GM21360 (cell line): Measurements from ENCODE around the gene CDK3.
"Not testable (repeated sequence)": the region's sequence is repeated elsewhere in the genome, so short reads cannot be mapped to it uniquely, and the experiment has no call there.

Source experiments
- ATAC-seq: cut with Tn5 transposase; IDR thresholded peaks from one replicate; pipeline ENCODE4 v1.9.1; 2021; ENCODE audit warnings: mild to moderate bottlenecking, moderate library complexity; ENCODE audit not compliant: unreplicated experiment

CDK3 gene

GRCh38 chr17:76036497-76037261 lies 36.0 kb downstream of the CDK3 start:
- ATAC-seq, result no peak

DNA sequence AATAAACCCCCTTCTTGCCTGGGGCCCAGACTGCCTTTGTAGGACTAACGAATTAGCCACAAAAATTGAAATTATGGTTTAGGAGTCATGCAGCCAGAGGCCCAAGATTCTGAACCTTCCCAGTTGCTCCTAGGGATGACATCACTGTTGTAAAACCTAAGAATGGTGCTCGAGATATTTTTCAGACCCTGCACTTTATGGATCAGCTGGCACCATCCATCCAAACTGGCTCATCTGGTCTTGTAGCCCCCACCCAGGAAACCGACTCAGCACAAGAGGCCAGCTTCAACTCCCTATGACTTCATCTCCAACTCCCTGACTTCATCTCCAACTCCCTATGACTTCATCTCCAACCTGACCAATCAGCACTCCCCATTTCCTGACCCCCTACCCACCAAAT lies 37.4 kb downstream of the CDK3 start:
- no peak for ATAC-seq

GRCh38 chr17:76039121-76039520 lies 38.5 kb downstream of the CDK3 start:
- ATAC-seq, result no peak

- no peak for ATAC-seq
Measured at GRCh38 chr17:76040376-76040775, 39.7 kb downstream of the CDK3 start.

DNA sequence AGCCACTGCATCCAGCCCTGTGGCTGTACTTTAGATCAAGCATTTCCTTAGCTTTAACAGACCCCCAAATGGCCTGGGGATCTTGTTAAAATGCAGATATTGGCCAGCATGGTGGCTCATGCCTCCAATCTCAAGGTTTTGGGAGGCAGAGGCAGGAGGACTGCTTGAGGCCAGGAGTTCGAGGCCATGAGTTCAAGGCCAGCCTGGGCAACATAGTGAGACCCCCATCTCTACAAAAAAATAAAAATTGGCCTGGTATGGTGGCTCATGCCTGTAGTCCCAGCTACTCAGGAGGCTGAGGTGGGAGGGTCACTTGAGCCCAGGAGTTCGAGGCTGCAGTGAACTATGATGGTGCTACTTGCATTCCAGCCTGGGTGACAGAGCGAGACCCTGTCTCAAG lies 42.2 kb downstream of the CDK3 start:
- not testable (repeated sequence) for ATAC-seq

DNA sequence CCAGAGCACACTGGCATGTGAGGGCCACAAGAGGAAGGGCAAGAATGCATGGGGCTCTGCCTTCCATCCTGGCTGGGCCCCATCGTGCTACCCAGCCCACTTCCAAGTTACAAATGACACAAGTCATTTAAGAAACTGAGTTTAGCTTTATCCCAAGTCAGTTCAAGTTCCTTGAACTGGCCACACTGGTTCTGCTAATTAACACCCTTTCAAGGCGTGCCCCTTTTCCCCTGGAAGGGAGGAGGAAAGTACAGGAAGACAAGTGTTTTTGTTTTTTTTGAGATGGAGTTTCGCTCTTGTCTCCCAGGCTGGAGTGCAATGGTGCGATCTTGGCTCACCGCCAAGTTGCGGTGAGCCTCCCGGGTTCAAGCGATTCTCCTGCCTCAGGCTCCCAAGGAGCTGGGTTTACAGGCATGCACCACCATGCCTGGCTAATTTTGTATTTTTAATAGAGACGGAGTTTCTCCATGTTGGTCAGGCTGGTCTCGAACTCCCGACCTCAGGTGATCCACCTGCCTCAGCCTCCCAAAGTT lies 43.9 kb downstream of the CDK3 start:
- not testable (repeated sequence) for ATAC-seq

- no peak for ATAC-seq
Measured at GRCh38 chr17:76046064-76046463, 45.4 kb downstream of the CDK3 start.

DNA sequence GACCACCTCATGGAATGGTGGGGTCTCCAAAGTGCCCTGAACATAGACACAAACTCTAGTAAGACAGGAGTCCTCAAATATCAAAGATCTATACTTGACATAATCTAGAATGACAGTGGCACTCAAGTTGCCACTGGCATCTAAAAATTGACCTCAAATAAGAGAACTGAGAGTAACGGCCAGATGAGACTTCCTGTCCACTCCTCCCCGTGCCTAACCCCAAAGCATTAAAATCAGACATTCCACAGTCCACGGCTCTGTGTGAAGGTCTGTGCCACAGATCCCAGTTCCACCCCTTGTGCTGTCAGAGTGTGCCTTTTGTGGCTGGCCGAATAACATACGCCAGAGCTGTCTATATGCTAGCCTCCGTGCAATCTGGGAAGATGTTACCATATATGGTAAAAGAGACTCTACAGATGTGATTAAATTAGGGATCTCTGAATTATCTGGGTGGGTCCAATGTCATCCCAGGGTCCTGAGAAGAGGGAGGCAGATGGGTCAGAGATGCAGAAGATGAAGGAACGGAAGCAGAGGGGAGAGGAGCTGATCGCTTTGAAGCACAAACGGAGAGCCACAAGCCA lies 47.5 kb downstream of the CDK3 start:
- ATAC-seq, result no peak

DNA sequence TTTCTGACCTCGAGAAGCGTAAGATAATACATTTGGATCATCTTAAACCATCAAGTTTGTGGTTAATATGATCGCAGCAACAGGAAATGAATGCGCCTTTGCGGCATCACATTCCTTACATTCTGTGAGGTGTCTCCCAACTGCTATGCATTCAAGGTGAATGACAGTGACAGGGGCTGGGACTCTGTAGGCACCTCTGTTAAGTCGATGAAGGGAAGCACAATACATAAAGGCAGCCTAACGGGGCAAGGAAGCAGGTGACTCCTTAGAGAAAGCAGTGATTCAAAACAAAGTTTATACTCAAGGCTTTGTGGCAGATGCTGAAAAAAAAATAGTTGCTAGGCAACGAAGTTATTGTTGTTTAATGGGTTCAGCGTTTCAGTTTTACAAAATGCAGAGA lies 48.1 kb downstream of the CDK3 start:
- no peak for ATAC-seq

- ATAC-seq, result no peak
Measured at GRCh38 chr17:76049239-76049638, 48.6 kb downstream of the CDK3 start.

- ATAC-seq, result no peak
Measured at GRCh38 chr17:76049836-76050537, 49.3 kb downstream of the CDK3 start.

DNA sequence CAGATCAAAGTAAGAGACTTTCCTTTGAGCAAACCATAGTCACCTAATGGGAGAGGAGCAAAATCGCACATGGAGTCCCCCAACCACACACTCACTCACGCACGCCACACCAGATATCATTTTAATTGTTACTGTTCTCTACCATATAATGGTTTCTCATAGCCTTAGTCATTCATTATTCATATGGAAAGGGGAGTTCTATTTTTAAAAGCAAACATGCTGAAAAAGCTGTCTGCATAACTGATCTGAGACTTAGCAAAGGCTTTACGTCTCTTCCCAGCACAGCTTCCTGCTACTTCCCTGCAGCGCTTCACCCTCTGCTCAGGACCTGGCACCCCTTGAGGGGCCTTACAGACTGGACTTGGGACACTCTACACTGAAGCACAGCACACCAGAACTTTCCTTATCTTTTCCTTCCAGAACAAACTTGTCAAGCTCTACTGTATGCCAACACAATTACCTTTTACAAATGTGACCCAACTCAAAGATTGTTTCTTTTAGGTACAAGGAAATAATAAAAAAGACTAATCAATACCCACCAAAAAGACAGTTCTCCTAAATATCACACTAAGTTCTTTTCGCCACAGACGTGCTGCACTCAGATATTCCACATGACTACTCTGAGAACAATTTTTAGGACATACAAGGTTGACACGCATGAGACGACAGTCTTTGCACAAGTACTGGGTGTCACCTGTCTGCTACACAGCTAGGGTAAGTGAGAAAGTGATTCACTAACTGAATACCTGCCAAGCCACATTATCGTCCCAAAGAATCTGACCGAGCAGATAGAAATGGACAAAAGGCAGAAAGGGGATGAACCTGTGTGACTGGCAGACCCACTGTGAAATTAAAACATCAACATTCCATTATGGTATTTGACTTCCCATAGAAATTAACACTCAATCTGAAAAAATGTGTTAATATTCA lies 50.1 kb downstream of the CDK3 start:
- no peak for ATAC-seq

DNA sequence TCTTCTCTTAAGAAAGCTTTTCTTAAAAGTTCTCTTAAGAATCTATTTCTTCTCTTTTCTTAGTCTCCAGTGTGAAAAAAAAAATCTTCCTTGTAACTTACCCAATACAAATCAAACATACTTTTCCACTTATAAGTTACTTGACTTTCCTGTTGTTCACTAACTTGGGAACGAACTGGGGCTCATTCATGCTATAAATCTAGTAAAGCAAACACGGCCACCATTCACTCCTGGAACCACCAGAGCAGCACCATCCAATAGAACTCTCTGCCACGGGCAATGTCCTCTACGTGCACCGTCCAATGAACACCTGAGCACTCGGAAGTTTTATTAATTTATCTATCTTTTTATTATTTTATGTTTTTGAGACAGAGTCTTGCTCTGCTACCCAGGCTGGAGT lies 50.9 kb downstream of the CDK3 start:
- ATAC-seq, result no peak

GRCh38 chr17:76053246-76054111 lies 52.8 kb downstream of the CDK3 start:
- ATAC-seq, result no peak

- ATAC-seq, result no peak
Measured at GRCh38 chr17:76054112-76054476, 53.4 kb downstream of the CDK3 start.
